Measurements from ENCODE around the gene ZNF786. TPM values are rescaled to one million over a fixed set of nuclear protein-coding genes. Genes with fewer than 3 reads are reported as not detected.
A peak's percentile ranks its signal among the peaks of the same experiment; 100 is the strongest.

ZNF786 gene
- total and polyA plus RNA-seq, 9 of the 15 experiments (the other 6 are each of a cell fraction or from before 2014, with no cell fraction given), result 0.31 to 5.4 (median 3.0) TPM

DNA sequence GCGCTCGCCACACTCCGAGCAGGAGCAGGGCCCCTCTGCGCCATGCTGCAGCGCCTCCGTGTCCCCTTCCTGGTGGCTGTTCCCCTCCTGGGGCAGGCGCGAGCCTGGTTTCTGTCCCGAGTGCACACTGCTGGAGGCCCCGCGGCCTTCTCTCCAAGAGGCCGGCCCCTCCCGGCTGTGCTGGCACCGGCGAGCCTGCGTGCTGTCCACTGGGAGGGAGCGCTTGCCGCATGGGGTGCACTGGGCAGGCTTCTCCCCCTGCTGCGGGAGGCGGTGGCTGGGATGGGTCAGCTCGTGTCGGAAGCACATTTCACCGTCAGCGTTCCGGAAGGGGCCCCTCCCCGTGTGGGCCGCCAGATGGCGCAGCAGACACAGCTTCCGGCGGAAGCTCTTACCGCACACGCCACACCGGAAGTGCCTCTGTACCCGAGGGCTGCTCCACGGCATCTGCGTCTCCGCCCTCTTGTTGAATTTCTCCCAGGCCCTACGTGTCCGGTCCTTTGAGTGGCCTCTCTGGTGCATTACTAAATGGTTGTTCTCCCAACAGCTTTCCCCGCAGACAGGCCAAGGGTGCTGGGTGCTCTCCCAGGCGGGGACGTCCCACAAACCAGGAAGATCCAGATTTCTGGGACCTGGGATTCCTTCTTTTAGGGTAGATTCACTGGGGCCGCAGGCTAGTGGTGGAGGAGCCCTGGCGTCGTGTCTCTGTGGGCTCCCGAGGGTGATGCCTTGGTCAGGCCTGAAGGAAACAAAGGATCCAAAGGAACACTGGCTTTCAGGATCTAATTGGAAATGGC, 18.7 kb downstream of the ZNF786 start (continued):
- no peak for TF ChIP-seq ZBTB5 (IDR thresholded peaks at IDR 0.05)
- TF ChIP-seq KDM1A (IDR thresholded peaks at IDR 0.05), result no peak
- no peak for TF ChIP-seq TBL1XR1 (IDR thresholded peaks at IDR 0.05; ENCODE audit: low read length in 2 of 2)
- TF ChIP-seq, protein P1, sequence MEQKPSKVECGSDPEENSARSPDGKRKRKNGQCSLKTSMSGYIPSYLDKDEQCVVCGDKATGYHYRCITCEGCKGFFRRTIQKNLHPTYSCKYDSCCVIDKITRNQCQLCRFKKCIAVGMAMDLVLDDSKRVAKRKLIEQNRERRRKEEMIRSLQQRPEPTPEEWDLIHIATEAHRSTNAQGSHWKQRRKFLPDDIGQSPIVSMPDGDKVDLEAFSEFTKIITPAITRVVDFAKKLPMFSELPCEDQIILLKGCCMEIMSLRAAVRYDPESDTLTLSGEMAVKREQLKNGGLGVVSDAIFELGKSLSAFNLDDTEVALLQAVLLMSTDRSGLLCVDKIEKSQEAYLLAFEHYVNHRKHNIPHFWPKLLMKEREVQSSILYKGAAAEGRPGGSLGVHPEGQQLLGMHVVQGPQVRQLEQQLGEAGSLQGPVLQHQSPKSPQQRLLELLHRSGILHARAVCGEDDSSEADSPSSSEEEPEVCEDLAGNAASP (IDR thresholded peaks at IDR 0.05), result no peak
- TF ChIP-seq, protein P2, sequence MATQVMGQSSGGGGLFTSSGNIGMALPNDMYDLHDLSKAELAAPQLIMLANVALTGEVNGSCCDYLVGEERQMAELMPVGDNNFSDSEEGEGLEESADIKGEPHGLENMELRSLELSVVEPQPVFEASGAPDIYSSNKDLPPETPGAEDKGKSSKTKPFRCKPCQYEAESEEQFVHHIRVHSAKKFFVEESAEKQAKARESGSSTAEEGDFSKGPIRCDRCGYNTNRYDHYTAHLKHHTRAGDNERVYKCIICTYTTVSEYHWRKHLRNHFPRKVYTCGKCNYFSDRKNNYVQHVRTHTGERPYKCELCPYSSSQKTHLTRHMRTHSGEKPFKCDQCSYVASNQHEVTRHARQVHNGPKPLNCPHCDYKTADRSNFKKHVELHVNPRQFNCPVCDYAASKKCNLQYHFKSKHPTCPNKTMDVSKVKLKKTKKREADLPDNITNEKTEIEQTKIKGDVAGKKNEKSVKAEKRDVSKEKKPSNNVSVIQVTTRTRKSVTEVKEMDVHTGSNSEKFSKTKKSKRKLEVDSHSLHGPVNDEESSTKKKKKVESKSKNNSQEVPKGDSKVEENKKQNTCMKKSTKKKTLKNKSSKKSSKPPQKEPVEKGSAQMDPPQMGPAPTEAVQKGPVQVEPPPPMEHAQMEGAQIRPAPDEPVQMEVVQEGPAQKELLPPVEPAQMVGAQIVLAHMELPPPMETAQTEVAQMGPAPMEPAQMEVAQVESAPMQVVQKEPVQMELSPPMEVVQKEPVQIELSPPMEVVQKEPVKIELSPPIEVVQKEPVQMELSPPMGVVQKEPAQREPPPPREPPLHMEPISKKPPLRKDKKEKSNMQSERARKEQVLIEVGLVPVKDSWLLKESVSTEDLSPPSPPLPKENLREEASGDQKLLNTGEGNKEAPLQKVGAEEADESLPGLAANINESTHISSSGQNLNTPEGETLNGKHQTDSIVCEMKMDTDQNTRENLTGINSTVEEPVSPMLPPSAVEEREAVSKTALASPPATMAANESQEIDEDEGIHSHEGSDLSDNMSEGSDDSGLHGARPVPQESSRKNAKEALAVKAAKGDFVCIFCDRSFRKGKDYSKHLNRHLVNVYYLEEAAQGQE (IDR thresholded peaks at IDR 0.05; ENCODE audit: borderline replicate concordance), result peak; percentile 30; the same call in 1 of the 2 replicates
- TF ChIP-seq, protein P2 (CRISPR knock-in tag; IDR thresholded peaks at IDR 0.05; ENCODE audit: low read depth), result no peak
- no peak for TF ChIP-seq ESRRB (CRISPR knock-in tag; IDR thresholded peaks at IDR 0.05; ENCODE audit: borderline replicate concordance)
- peak; percentile 37; the same call in 1 of the 2 replicates for TF ChIP-seq ZNF282 (CRISPR knock-in tag; IDR thresholded peaks at IDR 0.05)
- peak; percentile 42 to 50 (median 50); a peak in 5 of 6 replicates for TF ChIP-seq CTCF (IDR thresholded peaks at IDR 0.05 in 2 of 3, conservative IDR thresholded peaks at IDR 0.05 in 1 of 3; ENCODE audit: insufficient read depth in 2 of 3, low read depth in 1 of 3, low read length in 3 of 3)
- peak in 1 of 2 experiments; percentile 48; a peak in 2 of 4 replicates for TF ChIP-seq RAD21 (CRISPR knock-in tag; conservative IDR thresholded peaks at IDR 0.05 in 1 of 2, IDR thresholded peaks at IDR 0.05 in 1 of 2)
